Mucosa of stomach (tissue), 1 donor: Measurements from ENCODE around the gene HEPN1.

Experiments
- H3K27me3 ChIP-seq: one replicate; pipeline ENCODE4 v1.7.0; 2013; ENCODE audit warnings: mild to moderate bottlenecking, low read length; ENCODE audit not compliant: control insufficient read depth, insufficient read depth
- H3K36me3 ChIP-seq: one replicate; pipeline ENCODE4 v1.7.0; 2013; ENCODE audit warnings: low read length; ENCODE audit not compliant: control insufficient read depth, insufficient read depth
- H3K4me1 ChIP-seq: one replicate; pipeline ENCODE4 v1.7.0; 2013; ENCODE audit warnings: mild to moderate bottlenecking, low read length; ENCODE audit not compliant: control insufficient read depth, insufficient read depth
- H3K4me3 ChIP-seq: one replicate; pipeline ENCODE4 v1.7.0; 2013; ENCODE audit warnings: low read length
- H3K9ac ChIP-seq: one replicate; pipeline ENCODE4 v1.7.0; 2013; ENCODE audit warnings: mild to moderate bottlenecking, low read length, moderate library complexity
- H3K9me3 ChIP-seq: one replicate; pipeline ENCODE4 v1.7.0; 2013; ENCODE audit warnings: mild to moderate bottlenecking, low read length, moderate library complexity; ENCODE audit not compliant: control insufficient read depth
- donor health status: Pancreatic carcinoma.

Gene HEPN1

GRCh38 chr11:124918950-124919349 lies at the start of gene HEPN1:
TSS of gene HEPN1 (plus strand) at chr11:124919250.
- peaks cover 28% of the 10 kb centered on the region for H3K27me3 ChIP-seq
- no peak within 1 kb of the TSS for H3K4me3 ChIP-seq
- no peaks in the 10 kb centered on the region for H3K4me1 ChIP-seq
- no peaks in the 10 kb centered on the region for H3K36me3 ChIP-seq
- no peak within 1 kb of the TSS for H3K9ac ChIP-seq
- no peaks in the 10 kb centered on the region for H3K9me3 ChIP-seq

GRCh38 chr11:124869331-124869730 lies 49.7 kb upstream of the HEPN1 start:
- Histone ChIP-seq H3K4me3 (no peak overlapping the region), H3K9me3 (no peaks in the 10 kb centered on the region), H3K36me3 (no peaks in the 10 kb centered on the region), H3K9ac (no peak overlapping the region), H3K27me3 (peaks cover 96% of the 10 kb centered on the region), H3K4me1 (peaks cover 26% of the 10 kb centered on the region)

DNA sequence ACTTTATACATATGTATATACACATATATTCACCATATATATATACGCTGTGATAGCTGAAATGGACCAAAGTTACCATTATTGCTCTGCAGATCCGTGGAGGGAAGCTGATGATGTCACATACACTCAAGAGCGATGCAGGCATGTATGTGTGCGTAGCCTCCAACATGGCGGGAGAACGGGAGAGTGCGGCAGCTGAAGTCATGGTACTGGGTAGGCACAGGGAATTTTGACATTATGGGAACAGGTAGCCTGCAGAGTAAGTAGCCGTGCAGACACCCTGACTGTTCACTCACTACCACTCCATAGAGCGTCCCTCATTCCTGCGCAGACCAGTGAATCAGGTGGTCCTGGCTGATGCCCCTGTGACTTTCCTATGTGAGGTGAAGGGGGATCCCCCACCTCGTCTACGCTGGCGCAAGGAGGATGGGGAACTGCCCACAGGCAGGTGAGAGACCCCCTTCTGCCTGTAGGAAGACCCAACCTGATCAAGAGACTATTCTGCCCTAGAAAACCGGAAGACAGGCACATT lies 49.1 kb upstream of the HEPN1 start:
- Histone ChIP-seq H3K27me3 (peaks cover 96% of the 10 kb centered on the region), H3K9me3 (no peaks in the 10 kb centered on the region), H3K9ac (no peak overlapping the region), H3K36me3 (no peaks in the 10 kb centered on the region), H3K4me1 (peaks cover 26% of the 10 kb centered on the region), H3K4me3 (no peak overlapping the region)

DNA sequence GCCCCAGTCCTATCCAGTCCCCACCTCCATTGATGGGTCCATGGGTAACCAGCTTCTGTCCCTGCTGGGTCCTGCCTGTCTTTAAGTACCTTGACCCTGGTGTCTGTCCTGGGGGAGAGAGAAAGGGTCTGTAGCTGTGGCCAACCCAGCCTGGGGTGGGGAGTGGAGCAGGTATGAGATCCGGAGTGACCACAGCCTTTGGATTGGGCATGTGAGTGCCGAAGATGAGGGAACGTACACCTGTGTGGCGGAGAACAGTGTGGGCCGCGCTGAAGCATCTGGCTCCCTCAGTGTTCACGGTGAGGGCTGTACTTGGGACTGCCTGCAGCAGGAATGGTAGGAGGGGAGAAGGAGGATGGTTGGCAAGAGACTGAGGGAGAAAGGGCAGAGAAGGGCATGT lies 48.6 kb upstream of the HEPN1 start:
- no peak overlapping the region for H3K4me3 ChIP-seq
- H3K4me1 ChIP-seq: peaks cover 25% of the 10 kb centered on the region
- no peak overlapping the region for H3K9ac ChIP-seq
- no peaks in the 10 kb centered on the region for H3K36me3 ChIP-seq
- no peaks in the 10 kb centered on the region for H3K9me3 ChIP-seq
- peaks cover 96% of the 10 kb centered on the region for H3K27me3 ChIP-seq

DNA sequence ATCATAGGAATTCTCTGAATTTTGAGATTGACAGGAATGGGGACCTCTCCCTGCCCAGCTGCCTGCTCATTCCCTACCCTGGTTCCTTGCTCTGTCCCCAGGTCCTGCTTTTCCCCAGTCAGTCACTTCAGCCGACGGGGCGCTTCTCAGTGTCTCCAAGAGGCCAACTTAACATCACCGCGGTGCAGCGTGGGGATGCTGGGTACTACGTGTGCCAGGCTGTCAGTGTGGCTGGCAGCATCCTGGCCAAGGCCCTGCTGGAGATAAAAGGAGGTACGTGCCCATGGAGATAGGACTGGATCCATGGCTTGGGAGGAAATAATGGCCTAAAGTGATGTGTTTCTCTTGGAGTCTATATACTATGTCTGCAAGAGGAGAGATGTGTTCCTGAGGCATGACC lies 46.8 kb upstream of the HEPN1 start:
- Histone ChIP-seq H3K9me3 (no peaks in the 10 kb centered on the region), H3K9ac (no peak overlapping the region), H3K36me3 (no peaks in the 10 kb centered on the region), H3K4me1 (peaks cover 25% of the 10 kb centered on the region), H3K4me3 (no peak overlapping the region), H3K27me3 (peaks cover 90% of the 10 kb centered on the region)

- Histone ChIP-seq H3K4me3 (no peak overlapping the region), H3K36me3 (no peaks in the 10 kb centered on the region), H3K9ac (no peak overlapping the region), H3K27me3 (peaks cover 90% of the 10 kb centered on the region), H3K4me1 (peaks cover 28% of the 10 kb centered on the region), H3K9me3 (no peaks in the 10 kb centered on the region)
Measured at GRCh38 chr11:124872741-124873140, 46.3 kb upstream of the HEPN1 start.

DNA sequence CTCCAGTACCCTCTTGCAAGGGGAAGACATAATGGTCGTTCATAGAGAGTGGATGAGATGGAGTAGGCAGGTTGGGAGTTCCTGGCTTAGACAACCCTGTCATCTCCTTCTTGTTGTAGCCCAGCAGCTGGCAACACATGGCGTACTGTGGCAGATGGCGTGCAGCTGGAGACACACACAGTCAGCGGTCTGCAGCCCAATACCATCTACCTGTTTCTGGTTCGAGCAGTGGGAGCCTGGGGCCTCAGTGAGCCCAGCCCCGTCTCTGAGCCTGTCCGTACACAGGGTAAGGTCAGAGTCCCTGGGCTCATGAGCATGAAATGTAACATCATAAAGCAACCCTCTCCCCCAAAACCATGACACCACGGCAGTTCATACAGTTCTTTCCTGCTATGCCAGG lies 45.1 kb upstream of the HEPN1 start:
- Histone ChIP-seq H3K9ac (no peak overlapping the region), H3K4me3 (no peak overlapping the region), H3K36me3 (no peaks in the 10 kb centered on the region), H3K27me3 (peaks cover 78% of the 10 kb centered on the region), H3K9me3 (no peaks in the 10 kb centered on the region), H3K4me1 (peaks cover 18% of the 10 kb centered on the region)

- Histone ChIP-seq H3K4me1 (peaks cover 16% of the 10 kb centered on the region), H3K9ac (no peak overlapping the region), H3K9me3 (no peaks in the 10 kb centered on the region), H3K4me3 (no peak overlapping the region), H3K36me3 (no peaks in the 10 kb centered on the region), H3K27me3 (peaks cover 70% of the 10 kb centered on the region)
Measured at GRCh38 chr11:124874571-124875255, 44.3 kb upstream of the HEPN1 start.

- no peak overlapping the region for H3K4me3 ChIP-seq
- no peaks in the 10 kb centered on the region for H3K36me3 ChIP-seq
- peaks cover 63% of the 10 kb centered on the region for H3K27me3 ChIP-seq
- H3K9ac ChIP-seq: no peak overlapping the region
- H3K4me1 ChIP-seq: peaks cover 16% of the 10 kb centered on the region
- no peaks in the 10 kb centered on the region for H3K9me3 ChIP-seq
Measured at GRCh38 chr11:124875401-124875800, 43.6 kb upstream of the HEPN1 start.

DNA sequence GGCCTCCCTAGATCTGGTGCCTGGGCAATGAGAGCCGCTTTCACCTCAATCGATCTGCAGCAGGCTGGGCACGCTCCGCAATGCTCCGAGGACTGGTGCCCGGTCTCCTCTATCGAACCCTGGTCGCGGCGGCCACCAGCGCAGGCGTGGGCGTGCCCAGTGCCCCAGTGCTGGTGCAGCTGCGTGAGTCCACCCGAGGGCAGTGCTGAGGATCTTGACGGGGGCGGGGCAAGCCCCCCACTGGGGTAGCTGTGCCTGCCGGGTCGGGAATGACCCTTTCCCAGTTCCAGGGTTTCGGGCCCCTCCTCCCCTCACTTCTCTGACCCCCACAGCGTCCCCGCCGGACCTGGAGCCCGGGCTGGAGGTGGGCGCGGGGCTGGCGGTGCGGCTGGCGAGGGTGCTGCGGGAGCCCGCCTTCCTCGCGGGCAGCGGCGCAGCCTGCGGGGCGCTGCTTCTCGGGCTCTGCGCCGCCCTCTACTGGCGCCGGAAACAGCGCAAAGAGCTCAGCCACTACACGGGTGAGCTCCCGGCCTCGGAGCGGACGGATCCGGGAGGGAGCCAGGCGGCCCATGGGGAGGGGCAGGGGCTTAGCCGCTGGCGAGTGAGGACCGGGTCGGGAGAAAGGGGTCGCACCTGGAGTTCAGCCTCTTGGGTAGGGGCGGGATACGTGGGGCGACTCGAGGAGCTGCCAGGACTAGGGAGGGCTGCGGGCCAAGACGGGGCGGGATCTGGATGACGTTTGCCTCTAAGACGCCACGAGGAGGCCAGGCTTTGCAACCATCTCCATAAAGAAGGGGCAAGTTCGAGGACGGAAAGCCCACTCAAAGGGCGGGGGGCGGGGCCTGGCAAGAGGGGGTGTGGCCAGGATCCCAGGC lies 42.9 kb upstream of the HEPN1 start:
- peak overlapping the region; percentile 49 for H3K4me3 ChIP-seq
- no peaks in the 10 kb centered on the region for H3K9me3 ChIP-seq
- no peaks in the 10 kb centered on the region for H3K36me3 ChIP-seq
- peaks cover 56% of the 10 kb centered on the region for H3K27me3 ChIP-seq
- peak overlapping the region; percentile 71 for H3K9ac ChIP-seq
- peaks cover 16% of the 10 kb centered on the region for H3K4me1 ChIP-seq

DNA sequence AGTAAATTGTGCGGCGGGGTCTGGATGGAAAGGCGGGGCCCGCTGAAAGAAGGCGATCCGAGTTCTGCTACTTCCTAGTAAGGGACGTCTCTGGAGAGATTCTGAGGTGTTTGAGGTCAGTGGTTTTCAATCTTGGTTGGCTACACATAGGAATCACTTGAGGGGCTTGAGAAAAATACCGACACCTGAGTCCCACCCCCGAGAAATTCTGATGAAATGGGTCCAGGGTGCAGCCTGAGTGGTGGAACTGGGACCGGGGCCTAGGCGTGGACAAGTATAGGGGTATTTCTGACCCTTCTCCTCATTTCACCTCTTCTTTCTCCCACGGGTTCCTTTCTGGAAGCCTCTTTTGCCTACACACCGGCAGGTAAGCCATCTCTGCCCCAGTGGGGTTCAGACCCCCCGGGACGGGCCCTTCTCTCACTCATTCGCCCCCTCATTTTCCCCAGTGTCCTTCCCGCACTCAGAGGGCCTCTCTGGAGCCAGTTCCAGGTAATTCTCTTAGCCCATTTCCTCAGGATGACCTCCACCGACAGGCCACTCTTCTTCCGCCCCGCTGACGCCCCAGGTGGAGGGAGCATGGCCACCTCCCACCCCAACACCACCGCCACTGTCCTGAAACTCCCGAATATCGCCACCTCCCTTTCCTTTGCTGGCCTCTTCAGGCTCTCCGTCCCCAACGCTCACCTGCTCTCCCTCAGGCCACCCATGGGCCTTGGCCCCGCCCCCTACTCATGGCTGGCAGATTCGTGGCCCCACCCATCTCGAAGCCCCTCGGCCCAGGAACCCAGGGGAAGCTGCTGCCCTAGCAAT lies 42.0 kb upstream of the HEPN1 start:
- no peaks in the 10 kb centered on the region for H3K9me3 ChIP-seq
- peaks cover 17% of the 10 kb centered on the region for H3K4me1 ChIP-seq
- H3K27me3 ChIP-seq: peaks cover 50% of the 10 kb centered on the region
- H3K4me3 ChIP-seq: peak overlapping the region; percentile 49
- H3K36me3 ChIP-seq: no peaks in the 10 kb centered on the region
- peak overlapping the region; percentile 71 for H3K9ac ChIP-seq

GRCh38 chr11:124877631-124877909 lies 41.5 kb upstream of the HEPN1 start:
- no peak overlapping the region for H3K9ac ChIP-seq

More at GRCh38 chr11:124877631-124877909, 41.5 kb upstream of the HEPN1 start:
- Histone ChIP-seq H3K27me3 (peaks cover 44% of the 10 kb centered on the region), H3K4me3 (no peak overlapping the region), H3K4me1 (peaks cover 21% of the 10 kb centered on the region), H3K9me3 (no peaks in the 10 kb centered on the region), H3K36me3 (no peaks in the 10 kb centered on the region)
